Measurements from ENCODE around the gene CHST5.

- TF ChIP-seq POLR2AphosphoS5 (IDR thresholded peaks at IDR 0.05; ENCODE audit: low read depth) (no peak), CTCF (IDR thresholded peaks at IDR 0.05; ENCODE audit: insufficient read depth, low read length) (no peak), REST (IDR thresholded peaks at IDR 0.05; ENCODE audit: insufficient replicate concordance, low read depth) (no peak), GABPA (IDR thresholded peaks at IDR 0.05; ENCODE audit: low read depth) (no peak), SPI1 (IDR thresholded peaks at IDR 0.05; ENCODE audit: borderline replicate concordance, low read depth) (no peak)
These were observed 5.3 kb upstream of the CHST5 start for GRCh38 chr16:75541236-75541635.
